Stimulated activated CD8-positive, alpha-beta memory T cell treated with anti-CD3 and anti-CD28 coated beads, Interleukin-7, amount 100 ng/mL, for 4 hours (primary cell): ENCODE data around the gene ABL2.
"Not testable (repeated sequence)": the region's sequence is repeated elsewhere in the genome, so short reads cannot be mapped to it uniquely, and the experiment has no call there.

Experiments used
- DNase-seq, 2 donors: peaks; one replicate each; pipeline ENCODE4 v3.0.0-alpha.2; 2020; ENCODE audit warnings: low read depth in 2 of 2

ABL2 gene

DNA sequence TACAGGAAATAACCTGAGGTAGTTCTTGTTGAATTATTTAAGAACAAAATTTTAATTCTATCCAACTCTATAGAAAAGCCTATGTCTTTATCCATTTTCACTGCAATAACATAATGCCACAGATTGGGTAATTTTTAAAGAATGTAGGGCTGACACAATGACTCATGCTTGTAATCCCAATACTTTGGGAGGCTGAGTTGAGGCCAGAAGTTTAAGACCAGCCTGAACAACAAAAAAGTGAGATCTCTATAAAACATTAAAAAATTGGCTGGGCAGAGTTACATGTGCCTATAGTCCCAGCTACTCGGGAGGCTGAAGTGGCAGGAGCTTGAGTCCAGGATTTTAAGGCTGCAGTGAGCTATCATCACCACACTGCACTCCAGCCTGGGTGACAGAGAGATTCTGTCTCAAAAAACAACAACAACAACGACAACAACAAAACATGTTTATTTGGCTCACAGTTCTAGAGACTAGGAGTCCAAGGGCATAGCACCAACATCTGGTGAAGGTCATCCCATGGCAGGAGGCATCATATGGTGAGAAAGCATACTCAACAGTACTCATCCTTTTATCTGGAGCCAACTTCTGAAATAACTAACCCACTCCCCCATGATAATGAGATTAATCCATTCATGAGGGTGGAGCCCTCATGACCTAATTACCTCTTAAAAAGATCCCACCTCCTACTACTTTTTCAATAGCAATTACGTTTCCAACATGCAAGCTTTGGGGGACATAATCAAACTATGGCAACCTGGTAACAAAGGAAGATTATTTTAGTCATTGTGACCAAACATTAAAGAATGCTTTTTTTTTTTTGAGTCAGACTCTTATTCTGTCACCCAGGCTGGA lies 59.6 kb downstream of the ABL2 start:
- DNase-seq = no peak

DNA sequence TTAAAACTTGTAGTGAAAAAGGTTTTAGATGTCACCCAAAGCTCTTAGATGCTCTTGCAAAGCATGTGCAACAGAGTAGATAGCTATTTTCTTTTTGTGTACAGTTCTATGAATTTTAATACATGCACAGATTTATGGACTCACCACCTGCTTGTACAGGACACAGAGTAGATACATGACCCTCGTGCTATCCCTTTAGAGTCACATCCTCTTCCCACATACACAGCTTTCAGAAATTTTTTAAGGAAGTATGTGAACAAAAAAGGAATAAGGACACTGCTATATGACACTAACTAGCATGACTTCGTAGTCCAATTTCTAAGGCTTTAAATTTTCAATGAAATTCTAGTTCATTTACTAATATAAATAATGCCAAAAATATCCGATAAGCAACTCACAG lies 60.9 kb downstream of the ABL2 start:
- DNase-seq = no peak

DNA sequence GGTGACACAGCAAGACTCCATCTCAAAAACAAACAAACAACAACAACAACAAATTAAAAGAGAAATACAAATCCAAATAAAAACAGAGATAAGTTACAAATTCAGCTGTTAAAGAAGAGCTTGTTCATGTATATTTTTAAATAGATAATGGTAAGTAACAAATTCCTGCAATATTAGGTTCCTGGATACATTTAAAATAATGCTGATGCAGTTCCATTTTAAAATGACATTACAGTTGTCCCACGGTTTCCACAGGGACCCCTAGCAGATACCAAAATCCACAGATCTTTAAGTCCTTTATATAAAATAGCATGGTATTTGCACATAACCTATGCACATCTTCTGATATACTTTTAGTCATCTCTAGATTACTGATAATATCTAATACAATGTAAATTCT lies 61.5 kb downstream of the ABL2 start:
- no peak for DNase-seq

DNA sequence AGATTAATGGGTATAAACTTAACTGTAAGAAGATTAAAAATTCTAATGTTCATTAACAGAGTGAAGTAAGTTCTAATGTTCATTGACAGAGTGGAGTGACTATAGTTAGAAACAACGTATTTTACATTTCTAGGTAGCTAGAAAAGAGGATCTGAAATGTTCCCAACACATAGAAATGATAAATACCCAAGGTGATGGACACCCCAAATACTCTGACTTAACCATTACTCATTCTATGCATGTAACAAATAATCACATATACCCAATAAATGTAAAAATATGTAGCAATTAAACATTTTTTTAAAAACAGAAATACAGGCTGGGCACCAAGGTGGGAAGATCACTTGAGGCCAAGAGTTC lies 62.1 kb downstream of the ABL2 start:
- no peak for DNase-seq

DNA sequence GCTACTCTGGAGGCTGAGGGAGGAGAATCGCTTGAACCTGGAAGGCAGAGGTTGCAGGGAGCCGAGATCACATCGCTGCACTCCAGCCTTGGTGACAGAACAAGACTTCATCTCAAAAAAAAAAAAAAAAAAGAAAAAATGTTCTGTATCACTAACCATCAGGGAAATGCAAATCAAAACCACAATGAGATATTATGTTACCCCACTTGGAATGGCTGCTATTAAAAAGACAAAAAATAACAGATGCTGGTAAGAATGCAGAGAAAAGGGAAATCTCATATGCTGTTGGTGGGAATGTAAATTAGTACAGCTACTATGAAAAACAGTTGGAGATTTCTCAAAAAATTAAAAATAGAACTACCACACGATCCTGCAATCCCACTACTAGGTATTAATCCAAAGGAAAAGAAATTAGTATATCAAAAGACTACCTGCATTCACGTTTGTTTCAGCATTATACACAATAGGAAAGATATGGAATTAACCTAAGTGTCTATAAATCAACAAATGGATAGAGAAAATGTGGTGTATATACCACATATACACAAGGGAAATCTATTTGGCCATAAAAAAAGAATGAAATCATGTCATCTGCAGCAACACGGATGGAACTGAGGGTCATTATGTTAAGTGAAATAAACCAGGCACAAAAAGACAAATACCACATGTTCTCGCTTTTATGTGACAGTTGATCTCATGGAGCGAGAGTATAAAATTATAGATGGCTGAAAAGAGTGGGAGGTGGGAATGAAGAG lies 62.6 kb downstream of the ABL2 start:
- DNase-seq = no peak

DNA sequence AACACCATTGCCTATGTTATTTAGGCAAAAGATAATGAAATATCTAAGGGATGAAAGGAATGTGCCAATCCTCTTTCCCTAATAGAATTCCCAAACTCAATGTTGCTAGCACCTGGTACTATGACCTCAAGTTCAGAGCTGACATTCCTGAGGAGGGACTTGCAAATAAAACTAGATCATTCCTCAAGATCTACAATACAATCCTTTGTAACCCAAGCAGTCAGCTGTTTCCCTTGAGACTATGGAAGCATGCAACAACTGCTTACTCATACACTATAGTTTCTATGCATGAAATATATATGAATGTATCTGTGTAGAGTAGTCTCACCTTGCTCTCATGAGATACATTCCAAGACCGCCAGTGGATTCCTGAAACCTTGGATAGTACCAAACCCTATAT lies 65.0 kb downstream of the ABL2 start:
- no peak for DNase-seq

DNA sequence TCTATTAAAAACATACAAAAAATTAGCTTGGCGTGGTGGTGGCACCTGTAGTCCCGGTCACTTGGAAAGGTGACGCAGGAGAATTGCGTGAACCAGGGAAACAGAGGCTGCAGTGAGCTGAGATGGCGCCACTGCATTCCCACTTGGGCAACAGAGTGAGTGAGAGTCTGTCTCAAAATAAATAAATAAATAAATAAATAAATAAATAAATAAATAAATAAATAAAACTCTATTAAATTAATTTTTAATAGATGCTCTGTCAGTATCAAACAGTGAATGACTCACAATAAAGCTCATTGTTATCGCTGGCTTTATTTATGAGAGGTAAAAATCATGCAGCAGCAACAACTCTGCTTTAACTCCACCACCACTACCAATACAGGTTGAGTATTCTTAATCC lies 72.8 kb downstream of the ABL2 start:
- no peak for DNase-seq

DNA sequence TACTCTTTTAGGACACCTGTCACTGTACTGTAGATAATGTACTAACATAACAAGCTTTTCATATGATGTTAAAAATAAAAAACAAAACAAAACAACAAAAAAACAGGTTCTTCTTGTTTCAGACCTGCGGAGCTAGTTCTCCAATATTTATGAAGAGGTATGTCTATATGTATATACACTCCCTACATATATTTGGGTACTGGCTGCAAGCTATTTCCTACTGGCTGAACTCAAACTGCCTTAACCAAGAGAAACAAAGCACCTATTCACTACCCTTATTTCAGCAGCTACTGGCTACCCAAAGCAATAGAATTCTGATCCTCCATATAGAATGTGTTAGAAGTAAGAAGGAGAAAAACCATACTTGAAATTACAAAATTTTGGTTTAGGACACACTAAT lies 73.5 kb downstream of the ABL2 start:
- DNase-seq = no peak

DNA sequence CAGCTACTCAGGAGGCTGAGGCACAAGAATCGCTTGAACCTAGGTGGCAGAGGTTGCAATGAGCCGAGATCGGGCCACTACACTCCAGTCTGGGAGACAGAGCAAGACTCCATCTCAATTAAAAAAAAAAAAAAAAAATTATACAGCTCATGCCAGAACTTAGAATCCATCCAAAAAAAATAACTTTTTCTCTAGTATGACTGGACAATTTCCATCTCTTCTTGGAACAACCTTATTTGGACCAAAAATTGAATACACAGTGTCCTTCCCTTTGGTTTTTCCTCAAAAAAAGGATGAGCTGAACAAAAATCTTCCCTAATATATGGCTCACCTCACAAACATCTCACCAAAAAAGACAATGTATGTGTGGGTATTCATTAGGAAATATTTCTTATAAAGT lies 73.9 kb downstream of the ABL2 start:
- DNase-seq = no peak

DNA sequence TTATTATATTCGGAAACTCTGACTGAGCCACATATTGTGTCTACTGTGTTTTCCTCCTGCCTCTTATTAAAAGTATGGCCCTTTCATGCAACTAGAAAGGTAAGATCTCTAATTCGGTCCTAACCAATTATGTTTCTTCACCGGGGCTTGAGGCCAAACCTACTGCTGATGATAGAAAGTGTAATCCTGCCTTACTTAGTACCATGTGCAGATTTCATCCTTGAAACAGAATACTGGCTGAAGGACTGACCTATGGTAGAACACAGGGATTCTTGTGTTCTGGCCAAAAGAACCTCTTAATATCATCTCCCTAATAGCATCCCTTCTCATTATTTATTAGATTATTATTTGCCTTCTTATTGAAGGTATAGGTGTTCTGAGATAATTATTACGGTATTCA lies 75.0 kb downstream of the ABL2 start:
- no peak for DNase-seq

DNA sequence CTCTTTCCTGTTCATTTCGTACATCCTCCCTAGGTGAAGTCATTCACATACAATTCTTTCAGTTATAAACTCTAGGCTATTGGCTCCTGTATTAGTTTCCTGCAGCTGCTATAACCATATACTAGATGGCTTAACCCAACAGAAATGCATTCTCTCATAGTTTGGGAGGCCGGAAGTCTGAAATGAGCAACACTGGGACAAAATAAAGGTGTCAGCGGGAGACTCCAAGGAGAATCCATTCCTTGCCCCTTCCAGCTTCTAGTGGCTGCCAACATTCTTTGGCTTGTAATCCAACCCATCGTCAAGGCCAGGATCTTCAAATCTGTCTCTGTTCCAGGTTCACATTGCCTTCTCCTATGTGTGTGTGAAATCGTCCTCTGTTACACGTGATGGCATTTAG lies 76.3 kb downstream of the ABL2 start:
- no peak for DNase-seq

DNA sequence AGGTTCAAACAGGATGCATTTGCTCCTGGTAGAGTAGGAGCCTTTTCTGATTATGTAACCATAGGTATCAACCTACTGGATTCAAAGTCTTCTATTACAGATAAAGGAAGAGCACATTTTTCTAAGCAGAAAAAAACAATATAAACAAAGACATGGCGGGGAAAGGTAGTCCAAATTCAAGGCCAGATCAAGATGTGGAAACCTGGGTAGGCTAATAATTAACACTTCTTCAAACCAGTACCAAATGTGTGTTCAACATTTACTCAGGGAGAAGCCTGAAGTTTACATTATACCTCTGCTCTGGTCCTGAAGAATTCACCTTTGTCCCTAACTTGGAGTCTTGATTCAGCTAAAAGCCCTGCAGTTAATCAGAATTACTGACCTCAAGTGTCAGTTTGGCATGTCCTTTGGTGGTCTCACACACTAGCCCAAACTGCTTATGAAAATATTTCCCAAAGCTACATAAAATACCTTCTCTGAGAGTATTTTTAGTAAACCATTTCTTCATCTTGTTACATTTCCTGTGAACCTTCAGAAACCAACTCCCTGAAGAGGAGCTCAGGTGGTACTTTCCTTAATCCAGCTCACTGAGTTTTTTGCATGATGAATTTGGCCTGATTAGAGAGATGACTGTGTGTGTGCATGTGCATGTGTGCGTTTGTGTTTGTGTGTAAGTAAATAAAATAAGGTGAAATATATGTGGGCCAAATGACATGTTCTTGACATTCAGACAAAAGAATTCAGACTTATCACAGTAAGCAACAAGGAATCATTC lies 77.4 kb downstream of the ABL2 start:
- DNase-seq = no peak

DNA sequence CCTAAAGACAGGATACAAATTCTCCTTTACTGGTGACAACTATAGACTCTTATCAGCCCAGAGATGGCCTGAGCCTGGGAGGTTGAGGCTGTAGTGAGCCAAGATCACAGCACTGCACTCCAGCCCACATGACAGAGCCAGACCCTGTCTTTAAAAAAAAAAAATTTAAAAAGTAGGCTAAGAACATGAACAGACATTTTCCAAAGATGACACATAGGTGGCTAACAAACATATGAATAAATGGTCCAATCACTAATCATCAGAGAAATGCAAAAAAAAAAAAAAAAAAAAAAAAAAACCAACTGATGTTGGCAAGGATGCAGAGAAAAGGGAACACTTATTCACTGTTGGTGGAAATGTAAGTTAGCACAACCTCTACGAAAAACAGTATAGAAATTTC lies 82.6 kb downstream of the ABL2 start:
- no peak for DNase-seq

DNA sequence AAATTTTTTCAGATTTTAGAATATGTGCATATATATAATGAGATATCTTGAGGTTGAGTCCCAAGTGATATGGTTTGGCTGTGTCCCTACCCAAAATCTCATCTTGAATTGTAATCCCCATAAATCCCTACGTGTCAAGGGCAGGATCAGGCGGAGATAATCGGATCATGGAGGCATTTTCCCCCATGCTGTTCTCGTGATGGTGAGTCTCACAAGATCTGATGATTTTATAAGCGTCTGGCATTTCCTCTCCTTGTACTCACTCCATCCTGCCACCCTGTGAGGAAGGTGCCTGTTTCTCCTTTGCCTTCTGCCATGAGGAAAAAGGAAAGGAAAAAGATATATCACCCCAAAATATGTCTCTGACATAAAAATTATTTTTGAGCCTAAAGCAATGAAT lies 83.0 kb downstream of the ABL2 start:
- DNase-seq = no peak

DNA sequence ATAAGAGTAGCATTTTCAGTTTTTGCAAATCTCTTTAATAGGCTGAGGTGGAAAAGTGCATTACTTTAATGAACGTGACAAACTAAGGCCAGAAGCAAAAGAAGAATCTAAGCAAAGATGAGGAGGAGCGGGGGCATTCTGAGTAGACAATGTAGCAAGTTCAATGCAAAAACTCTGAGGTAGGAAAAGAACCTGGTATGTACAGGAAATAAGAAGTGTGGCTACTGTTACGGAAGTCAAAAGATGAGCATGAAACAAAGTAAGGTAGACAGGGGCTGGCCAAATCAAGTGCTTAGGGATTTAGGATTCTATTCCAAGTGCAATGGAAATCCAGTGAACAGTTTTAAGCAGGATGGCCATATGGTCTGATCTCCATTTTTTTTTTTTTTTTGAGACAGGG lies 84.0 kb downstream of the ABL2 start:
- no peak for DNase-seq

DNA sequence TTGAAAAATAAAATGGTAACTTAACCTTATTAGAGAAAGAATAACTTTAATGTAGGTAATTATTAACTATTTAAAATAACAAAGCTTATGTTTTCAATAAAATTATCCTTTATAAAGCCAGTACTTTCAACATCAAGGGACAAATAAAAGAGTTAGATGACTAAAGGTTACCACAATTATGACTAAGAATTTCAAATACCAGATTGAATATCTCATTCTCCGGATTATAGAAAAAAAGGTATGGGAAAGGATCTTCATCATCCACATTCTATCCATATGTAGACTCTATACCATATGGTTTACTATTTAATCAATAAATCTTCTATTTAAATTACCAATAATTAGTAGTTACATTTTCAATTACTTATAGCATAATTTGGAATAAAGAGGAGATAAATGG lies 84.9 kb downstream of the ABL2 start:
- no peak for DNase-seq

DNA sequence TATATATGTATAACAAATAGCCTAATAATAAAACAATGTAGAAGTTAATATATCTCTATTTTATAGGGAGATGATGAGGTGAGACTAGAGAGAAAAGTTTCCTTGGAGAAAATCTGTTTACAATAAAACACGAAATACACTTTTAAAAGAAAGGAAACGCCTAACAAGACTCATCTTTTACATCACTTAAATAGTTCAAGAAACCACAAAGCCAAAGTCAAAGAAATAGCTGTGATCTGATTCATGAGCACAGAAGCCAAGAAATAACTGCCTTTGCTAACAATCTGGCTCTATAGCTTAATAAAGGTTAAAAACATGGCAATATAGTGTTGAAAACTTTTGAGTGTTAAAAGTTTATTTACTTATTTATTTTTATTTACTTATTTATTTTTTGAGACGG lies 86.2 kb downstream of the ABL2 start:
- DNase-seq = no peak

DNA sequence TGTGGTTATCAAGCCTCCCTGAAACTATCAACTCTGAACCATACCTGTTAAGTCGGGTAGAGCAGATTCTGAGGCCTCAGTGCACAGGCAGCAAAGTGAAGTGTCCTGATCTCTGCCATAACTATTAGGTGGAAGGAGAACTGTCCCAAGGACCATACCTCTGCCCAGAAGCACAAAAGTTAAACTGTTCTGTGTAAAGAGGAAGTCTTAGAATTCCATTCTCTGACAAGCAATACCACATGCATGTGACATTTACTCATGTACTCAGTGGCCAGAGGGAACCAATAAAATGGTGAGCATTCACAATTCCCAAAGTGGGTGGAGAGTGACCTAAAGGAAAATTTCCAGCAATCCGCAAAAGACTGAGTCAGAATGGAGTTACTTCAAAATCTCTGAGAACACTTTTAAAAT lies 86.6 kb downstream of the ABL2 start:
- DNase-seq = no peak

DNA sequence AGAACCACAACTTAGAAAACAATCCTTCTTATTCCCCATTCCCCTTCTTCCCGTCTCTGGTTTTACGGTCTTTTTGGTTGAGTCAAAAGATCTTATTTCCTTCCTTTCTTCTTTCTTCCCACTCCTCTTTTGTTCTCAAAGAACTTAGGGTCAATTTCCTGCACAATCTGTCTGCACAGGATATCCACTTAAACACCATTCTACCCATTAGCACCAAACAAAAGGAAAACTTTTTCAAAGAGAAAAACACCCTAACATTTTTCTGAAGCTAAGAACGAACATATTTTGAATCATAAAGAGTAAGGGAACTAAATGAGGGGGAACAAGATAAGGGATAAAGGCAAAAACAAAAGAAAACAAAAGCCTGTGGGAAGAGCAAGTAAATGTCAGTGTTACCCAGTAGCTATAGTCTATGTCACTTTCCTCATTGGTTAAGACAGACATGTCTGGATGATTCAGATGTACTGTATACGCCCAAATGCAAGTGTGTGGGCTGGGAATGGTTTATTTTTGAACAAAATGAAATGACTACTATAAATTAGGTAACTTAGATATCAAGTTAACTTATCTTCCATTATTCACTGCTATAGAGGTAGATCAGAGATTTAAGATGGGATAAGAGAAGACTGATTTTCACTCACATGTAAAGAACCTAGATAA lies 87.8 kb downstream of the ABL2 start:
- no peak for DNase-seq

DNA sequence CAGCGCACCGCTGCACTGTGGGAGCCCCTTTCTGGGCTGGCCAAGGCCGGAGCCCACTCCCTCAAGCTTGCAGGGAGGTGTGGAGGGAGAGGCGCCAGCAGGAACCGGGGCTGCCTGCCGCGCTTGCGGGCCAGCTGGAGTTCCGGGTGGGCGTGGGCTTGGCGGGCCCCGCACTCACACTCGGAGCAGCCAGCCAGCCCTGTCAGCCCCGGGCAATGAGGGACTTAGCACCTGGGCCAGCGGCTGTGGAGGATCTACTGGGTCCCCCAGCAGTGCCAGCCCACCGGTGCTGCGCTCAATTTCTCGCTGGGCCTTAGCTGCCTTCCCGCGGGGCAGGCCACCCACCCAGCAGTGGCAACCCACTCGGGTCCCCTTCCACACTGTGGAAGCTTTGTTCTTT lies 90.7 kb downstream of the ABL2 start:
- DNase-seq = not testable (repeated sequence)

DNA sequence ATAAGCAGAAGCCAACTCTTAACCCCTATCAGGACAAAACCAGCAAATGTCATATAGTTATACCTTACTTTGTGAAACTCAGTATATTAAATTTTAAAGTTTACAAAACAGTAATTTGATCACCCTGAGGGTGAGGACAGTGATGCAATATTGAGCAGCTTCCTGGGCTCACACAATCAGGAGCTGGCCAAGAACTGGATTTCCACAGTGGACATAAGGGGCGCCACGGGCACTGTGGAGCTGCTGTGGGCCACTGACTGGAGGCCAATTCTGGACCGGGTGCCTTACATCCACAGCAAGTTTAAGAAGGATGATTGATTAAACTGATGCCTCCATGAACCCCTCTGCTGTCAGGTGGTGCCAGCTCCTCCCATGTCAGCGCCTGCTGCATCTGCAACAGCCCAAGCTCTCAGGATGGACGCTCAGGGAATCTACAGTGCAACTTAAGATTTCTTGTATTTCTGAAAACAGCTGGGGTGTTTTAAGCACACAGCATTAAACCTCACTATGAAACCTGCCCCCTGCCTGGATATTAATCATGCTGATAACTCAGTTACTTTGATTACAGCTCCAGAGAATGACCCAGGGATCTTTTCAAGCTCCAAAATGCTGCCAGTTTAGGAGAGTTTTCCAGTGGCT lies 91.7 kb downstream of the ABL2 start:
- no peak for DNase-seq

DNA sequence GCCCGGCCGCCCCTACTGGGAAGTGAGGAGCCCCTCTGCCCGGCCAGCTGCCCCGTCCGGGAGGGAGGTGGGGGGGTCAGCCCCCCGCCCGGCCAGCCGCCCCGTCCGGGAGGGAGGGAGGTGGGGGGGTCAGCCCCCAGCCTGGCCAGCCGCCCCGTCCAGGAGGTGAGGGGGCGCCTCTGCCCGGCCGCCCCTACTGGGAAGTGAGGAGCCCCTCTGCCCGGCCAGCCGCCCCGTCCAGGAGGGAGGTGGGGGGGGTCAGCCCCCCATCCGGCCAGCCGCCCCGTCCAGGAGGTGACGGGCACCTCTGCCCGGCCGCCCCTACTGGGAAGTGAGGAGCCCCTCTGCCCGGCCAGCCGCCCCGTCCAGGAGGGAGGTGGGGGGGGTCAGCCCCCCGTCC lies 93.8 kb downstream of the ABL2 start:
- not testable (repeated sequence) for DNase-seq
